NCI-H1417 treated with DMSO at 0.1 percent for 48 hours (cell line): Measurements from ENCODE around the gene PTPN14.

ENCODE experiments used
- DNase-seq: peaks from one replicate; lab custom pipeline; 2025; lab: John Stamatoyannopoulos, UW

The PTPN14 gene

GRCh38 chr1:214369364-214369763 lies 182.0 kb downstream of the PTPN14 start:
- DNase-seq, result no peak

DNA sequence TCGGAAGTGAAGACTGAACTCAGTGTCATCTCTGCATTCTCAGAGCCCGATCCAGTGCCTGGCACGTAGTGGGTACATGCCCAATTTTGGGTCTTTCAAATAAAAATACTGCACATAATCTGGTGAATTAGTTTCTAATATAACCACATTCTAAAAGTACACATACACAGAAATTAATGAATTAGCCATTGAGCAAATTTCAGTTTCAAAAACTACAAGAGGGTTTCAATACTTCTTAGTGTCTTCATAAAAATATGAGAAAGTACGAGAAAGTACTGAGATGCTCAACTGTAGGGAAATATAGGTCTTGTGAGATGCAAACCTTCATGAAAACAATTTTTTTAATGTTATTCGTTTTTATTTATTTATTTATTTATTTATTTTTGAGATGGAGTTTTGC lies 183.6 kb downstream of the PTPN14 start:
- no peak for DNase-seq

GRCh38 chr1:214364786-214365295 lies 186.6 kb downstream of the PTPN14 start:
- no peak for DNase-seq

DNA sequence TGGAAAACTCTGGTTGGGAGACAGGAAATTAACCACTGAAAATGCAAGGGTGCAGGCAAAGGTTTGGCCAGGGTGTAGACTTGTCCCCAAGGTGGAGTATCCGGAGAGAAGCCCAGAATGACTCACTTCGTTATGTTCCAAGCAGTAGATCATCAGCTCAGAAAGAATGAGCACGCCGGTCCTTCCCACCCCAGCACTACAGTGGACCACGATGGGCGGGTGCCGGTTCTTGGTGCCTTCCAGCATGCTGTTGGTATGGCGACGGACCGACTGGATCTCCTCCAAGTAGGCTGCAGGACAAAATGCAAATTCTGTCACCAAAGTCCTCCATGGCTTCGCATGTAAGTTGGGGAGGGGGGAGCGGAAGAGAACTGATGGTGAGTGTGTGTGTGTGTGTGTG lies 187.0 kb downstream of the PTPN14 start:
- no peak for DNase-seq

DNA sequence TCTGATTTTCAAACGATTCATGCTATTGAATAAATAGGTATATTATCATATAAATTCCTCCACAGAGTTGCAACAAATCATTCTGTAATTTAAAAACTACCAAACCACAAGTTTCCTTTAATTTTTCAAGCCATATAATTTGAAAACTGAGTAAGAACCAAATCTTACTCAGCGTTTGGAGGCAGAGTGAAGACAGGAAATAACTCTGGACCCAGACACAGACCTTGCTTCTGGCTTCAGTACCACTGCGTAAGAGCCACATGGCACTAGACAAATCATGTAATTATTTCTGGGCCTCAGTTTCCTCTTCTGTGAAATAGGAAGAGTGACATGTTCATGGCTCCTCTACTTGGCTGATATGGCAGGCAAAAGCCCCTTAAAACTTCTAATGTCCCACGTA lies 188.0 kb downstream of the PTPN14 start:
- no peak for DNase-seq

GRCh38 chr1:214362188-214362882 lies 189.1 kb downstream of the PTPN14 start:
- DNase-seq, result no peak

DNA sequence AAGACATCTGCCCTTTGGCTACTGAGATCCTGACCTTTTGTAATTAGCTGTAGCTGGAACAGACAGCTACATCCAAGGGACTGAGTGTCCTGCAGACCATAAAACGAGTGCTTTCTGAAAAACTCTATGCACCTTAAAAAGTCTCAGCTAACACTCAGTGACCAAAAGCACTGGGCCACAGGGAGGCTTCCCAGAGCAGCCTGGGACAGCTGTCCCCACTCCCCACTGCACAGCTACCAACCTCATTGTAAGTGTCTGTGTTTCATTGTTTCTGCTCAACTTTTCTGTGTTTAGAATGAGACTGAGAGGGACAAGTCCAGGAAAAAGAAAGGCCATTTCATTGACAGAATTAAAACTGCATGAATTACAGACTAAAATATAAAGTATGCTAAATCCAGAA lies 189.8 kb downstream of the PTPN14 start:
- DNase-seq, result no peak

DNA sequence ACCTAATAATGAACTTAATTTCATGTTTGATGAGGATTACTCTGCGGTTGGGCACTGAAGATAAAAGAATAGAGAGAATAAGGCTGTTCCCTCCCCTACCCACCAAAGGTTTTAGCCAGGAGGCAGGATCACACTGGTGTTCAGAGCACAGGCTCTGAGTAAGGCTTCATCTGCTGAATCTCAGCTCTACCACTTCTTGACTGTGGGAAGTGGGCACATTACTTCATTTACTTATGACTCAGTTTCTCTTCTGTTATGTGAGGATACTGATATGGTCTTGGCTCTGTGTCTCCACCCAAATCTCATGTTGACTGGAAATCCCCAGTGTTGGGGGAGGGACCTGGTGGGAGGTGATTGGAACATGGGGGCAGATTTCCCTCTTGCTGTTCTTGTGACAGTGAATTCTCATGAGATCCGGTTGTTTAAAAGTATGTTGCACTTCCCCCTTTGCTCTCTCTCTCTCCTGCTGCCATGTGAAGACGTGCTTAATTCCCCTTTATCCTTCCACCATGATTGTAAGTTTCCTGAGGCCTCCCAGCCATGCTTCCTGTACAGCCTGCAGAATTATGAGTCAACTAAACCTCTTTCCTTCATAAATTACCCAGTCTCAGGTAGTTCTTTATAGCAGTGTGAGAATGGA lies 190.8 kb downstream of the PTPN14 start:
- DNase-seq, result no peak

DNA sequence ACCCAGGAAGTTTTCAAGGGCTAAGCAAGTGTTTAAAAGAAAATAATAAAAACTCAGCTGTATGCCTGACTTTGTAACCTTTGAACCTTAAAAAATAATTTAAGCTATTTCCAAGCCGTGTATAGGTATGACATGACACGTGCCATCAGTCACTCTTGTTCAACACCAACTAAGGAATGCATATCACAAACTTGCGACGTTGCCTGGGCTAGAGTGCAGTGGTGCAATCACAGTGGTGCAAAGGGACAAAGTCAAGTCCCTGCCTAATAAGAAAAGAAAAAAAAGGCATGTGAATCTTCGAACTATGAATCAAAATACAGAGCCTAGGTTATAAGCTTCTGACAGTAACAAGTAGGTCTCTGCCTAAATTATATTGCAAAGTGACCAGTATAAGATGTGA lies 191.3 kb downstream of the PTPN14 start:
- DNase-seq, result no peak

- DNase-seq, result no peak
Observed at GRCh38 chr1:214354440-214355148, 196.8 kb downstream of the PTPN14 start.

DNA sequence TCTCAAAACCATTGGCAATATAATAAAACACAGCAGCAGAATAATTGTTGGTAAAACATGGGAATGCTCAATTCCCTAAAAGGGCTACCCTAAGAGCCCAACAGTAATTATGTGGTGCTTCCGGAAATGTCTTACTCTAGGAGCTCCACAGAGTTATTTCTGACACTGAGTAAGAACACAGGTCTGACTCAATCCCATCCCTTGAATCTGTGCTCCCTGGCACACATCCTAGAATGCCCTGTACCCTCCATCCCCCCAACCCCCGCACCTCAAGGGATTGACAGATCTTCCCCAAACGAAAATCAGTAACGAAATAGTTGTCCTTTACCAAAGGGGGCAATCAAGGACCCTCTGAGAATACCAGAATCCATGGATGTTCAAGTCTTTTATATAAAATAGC lies 198.6 kb downstream of the PTPN14 start:
- DNase-seq, result no peak

GRCh38 chr1:214351551-214352277 lies 199.7 kb downstream of the PTPN14 start:
- no peak for DNase-seq

- DNase-seq, result no peak
Observed at GRCh38 chr1:214349781-214350180, 201.6 kb downstream of the PTPN14 start.

GRCh38 chr1:214349008-214349407 lies 202.4 kb downstream of the PTPN14 start:
- no peak for DNase-seq

GRCh38 chr1:214344897-214345296 lies 206.5 kb downstream of the PTPN14 start:
- no peak for DNase-seq

DNA sequence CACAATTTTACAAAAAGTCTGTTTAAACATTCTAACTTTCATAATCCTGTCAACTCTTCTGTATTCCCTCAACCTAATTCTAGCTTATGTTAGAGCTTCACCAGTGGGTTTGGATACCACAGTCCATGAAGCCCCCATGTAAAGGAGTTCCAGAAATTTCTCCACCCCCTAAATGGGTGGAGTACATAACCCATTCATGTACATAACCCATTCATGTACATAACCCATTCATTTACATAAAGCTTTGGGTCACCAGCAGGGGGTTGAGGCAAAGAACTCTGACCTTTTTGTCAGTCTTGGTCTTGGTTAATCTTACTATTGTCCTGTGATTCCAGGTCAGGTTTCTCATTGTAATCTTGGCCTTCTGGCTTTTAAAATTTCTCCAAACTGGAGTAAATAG lies 208.9 kb downstream of the PTPN14 start:
- DNase-seq, result no peak

GRCh38 chr1:214341932-214342331 lies 209.5 kb downstream of the PTPN14 start:
- DNase-seq, result no peak

GRCh38 chr1:214341459-214341858 lies 209.9 kb downstream of the PTPN14 start:
- no peak for DNase-seq

DNA sequence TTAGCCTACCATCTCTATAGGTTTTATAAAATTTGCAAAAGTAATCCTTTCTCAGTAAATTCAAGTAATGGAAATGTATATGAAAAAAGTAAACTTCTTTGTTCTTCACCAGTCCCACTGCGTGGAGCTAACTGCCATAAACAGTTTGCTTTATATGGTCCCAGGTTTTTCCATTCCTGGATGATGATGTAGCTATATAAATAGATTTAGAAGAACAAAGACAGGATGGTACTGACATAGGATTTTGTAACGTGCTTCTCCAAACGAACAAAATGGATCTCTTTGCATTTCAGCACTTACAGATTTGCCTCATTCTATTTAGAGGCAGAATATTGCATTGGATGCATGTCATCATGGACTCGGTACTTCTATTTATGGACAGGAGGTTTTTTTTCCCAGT lies 213.2 kb downstream of the PTPN14 start:
- DNase-seq, result no peak

GRCh38 chr1:214337511-214337910 lies 213.9 kb downstream of the PTPN14 start:
- no peak for DNase-seq

GRCh38 chr1:214337015-214337414 lies 214.4 kb downstream of the PTPN14 start:
- DNase-seq, result no peak

- no peak for DNase-seq
Observed at GRCh38 chr1:214335567-214335966, 215.8 kb downstream of the PTPN14 start.
